HG02623 (cell line): ENCODE results near the gene STPG3.

Experiments used
- ATAC-seq: cut with Tn5 transposase; IDR thresholded peaks from one replicate; pipeline ENCODE4 v1.9.1; 2021; ENCODE audit warnings: moderate library complexity; ENCODE audit not compliant: unreplicated experiment

Gene STPG3

DNA sequence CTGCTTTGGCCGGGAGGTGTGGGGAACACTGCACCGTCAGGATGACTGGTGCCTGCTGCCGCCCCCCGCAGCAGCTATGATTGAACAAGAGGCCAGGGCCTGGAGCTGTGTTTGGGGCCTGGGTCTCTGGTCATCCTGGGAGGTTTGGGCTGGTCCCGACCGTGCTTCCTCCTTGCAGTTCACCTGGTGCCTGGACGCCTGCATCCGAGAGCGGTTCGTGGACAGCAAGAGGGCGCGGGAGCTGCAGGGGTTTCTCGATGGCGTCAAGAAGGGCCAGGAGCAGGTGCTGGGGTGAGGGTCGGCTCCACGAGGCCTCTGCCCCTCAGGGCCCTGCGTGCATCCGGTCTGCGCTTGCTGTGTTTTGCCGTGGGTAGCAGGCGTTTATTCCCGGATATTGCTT lies 13.0 kb downstream of the STPG3 start:
- ATAC-seq, result no peak

DNA sequence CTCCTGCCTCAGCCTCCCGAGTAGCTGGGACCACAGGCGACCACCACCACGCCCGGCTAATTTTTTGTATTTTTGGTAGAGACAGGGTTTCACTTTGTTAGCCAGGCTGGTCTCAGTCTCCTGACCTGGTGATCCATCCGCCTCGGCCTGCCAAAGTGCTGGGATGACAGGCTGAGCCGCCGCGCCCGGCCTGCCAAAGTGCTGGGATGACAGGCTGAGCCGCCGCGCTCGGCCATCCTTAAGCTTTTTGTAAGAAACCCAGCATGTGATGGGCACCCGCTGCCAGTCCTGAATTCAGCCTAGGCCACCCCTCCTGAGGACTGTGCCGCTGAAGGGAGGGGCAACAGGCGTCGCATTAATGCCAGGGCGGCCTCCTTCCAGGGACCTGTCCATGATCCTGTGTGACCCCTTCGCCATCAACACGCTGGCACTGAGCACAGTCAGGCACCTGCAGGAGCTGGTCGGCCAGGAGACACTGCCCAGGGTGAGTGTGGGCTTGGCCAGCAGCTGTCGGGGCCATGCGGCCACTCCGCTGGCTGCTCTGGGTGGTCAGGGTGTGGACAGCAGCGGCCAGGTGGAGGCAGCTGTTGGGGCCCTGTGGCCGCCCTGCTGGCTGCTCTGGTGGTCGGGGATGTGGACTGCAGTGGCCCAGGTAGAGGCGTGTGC lies 14.5 kb downstream of the STPG3 start:
- no peak for ATAC-seq

DNA sequence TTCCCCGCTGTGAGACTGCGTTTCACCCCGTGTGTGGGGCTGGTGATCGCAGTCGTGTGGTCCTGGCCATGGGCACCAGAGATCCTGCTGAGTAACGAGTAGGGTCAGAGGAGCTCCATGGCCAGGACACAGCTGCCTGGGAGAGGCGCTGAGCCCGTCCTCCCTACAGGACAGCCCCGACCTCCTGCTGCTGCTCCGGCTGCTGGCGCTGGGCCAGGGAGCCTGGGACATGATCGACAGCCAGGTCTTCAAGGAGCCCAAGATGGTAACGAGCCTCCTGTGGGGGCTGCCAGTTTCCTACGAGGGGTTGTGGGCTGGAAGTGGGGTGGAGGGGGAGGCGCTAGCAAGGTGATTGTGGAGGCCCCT lies 15.1 kb downstream of the STPG3 start:
- no peak for ATAC-seq

DNA sequence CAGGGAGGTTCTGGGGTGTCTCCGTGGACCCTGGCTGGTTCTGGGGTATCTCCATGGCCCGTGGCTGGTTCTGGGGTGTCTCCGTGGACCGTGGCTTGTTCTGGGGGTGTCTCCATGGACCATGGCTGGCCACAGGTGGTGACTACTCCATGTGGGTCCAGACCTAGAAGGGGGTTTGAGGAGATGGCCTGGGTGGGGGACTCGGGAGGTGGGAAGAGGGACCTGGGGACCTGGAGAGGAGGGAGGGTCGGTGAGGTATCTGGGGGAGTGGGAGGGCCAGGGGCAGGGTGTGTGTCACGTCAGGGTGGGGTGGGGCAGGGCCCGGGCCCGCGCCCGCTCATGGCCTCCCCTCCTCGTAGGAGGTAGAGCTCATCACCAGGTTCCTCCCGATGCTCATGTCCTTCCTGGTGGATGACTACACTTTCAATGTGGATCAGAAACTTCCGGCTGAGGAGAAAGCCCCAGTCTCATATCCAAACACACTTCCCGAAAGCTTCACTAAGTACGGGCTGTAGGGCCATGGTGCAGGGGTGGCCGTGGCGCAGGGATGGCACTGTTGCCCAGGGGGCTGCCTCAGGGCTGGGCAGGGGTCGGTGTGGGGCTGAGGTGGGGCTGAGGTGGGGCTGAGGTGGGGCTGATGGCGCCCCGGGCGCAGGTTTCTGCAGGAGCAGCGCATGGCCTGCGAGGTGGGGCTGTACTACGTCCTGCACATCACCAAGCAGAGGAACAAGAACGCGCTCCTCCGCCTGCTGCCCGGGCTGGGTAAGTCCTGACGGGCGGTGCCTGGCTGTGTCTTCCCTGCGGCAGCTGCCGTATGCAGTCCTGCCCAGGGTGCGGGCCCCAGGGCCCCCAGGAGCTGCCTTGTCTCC lies 15.7 kb downstream of the STPG3 start:
- no peak for ATAC-seq

GRCh38 chr9:137267933-137268355 lies 16.9 kb downstream of the STPG3 start:
- ATAC-seq, result no peak

DNA sequence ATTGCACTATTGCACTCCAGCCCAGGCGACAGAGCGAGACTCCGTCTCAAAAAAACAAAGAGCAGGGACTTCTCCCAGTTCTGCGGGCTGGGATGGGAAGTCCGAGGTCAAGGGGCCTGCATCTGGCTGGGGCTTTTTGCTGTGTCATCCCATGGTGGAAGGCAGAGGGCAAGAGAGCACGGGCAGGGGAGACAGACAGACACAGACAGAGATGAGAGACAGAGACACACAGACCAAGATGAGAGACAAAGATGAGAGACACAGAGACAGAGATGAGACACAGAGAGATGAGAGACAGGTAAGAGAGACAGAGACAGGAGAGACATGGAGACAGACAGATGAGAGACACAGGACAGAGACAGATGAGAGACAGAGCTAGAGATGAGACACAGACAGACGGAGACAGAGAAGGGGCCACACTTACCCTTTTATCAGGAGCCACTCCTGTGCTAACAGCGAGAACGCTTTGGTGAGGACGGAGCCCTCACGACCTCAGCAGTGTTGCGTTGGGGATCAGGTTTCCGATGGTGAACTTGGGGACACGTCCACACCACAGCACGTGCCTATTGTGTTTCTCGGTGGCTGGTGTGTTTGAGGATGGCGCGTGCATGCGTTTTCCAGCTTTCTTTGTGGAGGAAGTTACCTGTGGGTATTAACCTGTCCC lies 17.6 kb downstream of the STPG3 start:
- no peak for ATAC-seq

DNA sequence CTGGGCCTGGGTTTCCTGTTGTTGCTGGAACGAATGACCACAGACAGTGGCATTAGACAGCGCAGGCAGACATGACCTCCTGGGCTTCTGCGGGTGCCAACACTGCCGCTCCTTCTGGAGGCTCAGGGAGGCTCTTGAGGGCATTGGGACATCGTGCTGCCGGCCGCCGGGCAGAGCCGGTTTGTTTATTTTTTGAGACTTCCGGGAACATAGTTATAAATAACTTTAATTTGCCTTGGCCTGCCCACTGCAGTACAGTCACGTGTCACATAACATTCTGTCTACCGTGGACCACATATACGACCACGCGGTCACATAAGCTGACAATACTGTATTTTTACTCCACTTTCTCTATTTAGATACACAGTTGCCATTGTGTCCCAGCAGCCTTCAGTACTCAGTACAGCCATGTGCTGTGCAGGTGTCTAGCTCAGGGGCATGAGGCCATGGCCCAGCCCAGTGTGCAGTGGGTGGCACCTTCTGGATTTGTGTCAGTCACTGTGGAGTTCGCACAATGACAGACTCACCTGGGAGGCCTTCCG lies 18.2 kb downstream of the STPG3 start:
- ATAC-seq, result no peak

DNA sequence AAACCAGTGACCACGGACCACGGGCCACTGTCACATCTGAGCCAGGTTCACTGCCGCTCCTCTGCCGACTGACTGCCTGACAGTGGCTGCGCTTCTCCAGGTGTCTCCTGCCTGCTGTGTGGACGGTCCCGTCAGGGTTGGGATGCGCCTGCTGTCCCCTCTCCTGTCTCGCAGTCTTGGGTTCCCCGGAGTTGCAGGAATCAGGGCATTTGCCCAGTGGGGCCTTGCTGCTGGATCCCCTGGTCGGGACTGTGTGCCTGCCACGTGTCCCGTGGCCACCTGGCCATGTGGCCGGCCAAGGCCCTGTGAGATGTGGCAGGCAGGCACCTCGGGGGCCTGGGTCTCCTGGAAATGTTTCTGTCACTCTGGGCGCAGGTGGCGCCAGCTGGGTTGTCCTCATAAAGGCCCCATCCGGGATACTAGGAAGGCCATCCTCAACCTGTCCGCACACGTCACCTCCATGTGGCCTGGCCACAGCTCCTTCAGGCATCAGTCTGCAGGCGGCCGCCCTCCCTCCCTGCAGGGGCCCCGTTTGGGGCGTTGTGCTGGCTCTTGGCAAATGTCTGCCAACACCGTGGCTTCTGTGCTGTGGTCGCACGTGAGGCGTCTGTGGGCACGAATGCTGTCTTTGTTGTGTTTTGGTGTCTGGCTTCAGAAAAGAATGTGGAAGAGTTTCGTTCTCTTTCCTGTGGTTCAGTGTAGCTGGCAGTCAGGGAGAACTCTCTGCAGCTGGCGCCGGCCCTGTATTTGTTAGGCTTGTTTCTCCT lies 20.0 kb downstream of the STPG3 start:
- ATAC-seq, result no peak

DNA sequence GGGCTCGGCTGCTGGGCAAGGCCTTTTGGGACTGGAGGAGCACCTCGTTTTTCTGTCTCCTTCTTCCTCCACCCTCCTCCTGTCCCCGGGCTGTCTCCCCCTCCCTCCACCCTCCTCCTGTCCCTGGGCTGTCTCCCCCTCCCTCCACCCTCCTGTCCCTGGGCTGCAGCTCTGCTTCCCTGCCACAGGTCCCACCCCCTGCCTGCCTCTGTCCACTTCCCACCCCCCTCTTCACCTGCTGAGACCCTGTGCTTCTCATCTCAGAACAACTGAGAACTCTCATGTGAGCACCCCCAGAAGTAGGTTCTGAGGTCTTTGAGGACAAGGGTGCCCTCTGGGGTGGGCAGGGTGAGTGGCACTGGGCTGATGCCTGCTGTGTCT lies 20.6 kb downstream of the STPG3 start:
- no peak for ATAC-seq

- ATAC-seq, result no peak
Measured at GRCh38 chr9:137272241-137273094, 21.4 kb downstream of the STPG3 start.

GRCh38 chr9:137273095-137273490 lies 22.0 kb downstream of the STPG3 start:
- ATAC-seq, result no peak

DNA sequence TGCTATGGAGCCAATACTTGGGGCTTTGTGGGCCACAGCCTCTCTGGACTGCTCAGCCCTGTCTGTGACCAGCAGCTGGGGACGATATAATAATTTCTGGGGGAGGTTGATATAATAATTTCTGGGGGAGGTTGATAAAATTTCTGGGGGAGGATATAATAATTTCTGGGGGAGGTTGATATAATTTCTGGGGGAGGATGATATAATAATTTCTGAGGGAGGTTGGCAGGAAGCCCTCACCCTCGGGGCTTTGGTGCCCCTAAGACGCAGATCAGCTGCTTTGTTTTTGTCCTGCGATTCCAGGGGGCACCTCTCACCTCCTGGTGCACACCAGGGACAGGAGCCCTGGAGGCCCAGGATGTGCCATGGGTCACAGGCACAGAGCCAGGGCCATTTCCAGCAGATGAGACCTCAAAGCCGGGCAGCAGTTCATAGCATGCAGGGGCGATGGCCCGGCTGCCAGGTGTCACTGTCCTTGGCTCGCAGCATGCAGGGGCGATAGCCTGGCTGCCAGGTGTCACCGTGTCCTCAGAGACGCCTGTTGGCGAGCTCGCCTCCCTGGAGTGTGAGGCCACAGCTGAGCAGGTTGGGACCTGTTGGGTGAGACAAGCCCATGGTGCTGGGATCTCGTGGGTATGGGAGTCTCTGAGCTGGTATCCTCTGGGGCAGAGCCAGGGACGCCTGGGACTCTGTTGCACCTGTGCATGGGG lies 22.7 kb downstream of the STPG3 start:
- ATAC-seq, result no peak

GRCh38 chr9:137275203-137275587 lies 24.1 kb downstream of the STPG3 start:
- no peak for ATAC-seq

DNA sequence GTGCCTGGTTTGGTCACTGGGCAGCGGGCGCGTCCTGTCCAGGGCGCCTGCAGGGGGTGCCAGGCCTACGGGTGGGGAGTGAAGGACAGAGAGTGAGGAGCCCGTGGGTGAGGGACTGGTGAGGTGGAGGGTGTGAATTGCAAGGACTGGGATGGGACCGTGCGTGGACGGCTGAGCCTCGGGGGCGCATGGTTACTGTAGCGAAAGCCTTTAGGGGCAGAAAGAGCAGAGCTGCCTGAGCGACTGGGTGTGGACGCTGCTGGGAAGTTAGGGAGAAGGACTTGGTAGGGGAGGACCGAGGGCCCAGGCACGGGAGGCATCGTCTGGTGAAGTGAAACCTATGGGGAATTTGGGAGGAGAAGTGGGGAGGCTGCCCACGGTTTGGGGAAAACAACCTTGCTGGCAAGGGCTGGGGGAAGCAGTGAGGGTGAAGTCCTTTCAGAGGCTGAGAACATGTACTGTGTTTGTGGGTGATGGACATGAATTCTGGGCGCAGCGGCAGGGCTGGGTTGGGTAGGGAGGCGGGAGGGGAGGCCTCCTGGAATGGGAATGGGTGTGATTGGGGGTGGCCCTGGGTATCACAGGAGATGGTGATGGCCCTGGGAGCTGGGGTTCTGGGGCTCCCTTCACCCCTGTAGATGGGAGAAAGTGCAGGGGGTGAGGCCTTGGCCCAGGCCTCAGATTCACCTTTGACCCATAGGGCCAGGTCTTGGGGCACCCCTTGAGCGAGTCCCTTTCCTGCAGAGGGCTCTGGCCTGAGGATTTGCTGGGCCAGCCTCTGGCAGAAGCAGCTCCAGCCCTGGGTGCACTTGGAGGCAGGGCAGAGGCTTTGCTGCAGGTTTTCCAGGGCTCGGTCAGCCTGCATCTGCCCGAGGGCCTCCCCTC lies 24.7 kb downstream of the STPG3 start:
- ATAC-seq, result no peak

DNA sequence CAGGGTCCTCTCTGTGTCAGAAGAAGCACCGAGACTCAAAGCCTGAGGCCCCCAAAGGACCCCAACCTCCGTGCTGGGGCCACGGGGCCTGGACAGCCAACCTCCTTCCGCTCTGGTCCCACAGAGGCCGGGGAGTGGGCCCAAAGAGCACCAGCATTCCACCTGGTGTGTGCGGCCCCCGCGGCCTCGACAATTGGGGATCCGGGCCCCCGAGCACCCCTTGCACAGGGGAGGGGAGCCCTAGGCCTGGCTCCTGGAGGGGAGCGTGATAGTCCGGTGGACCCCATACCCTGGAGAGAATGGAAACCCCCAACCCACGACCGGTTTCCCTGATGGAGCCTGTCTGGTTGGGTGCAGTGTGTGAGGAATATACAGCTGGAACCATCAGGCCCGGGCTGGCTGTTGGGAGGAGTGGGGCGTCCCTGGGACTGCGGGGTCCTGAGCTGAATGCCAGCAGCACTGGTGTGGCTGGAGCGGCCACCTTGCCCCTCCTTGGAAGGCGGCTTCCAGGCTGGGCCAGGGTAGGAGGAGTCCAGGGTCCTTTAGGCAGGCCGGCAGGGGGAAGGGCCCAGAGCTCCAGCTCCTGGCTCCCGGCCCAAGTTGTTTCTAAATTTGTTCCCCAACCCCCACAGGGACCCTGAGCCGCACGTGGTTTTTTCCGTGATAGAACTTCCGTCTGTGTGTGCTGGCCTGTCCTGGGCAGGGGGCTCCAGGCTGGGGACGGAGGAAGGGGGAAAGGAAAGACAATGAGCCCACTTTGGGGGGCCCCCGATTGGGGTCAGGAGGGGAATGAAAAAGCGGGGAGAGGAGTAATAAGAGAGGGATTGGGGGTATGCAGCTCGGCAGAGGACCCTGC lies 25.6 kb downstream of the STPG3 start:
- no peak for ATAC-seq

GRCh38 chr9:137277329-137278041 lies 26.4 kb downstream of the STPG3 start, which contains the start of gene TOR4A:
TOR4A (plus strand) TSS chr9:137277726; CDS start chr9:137278690, 964 bp downstream.
- peak; percentile 53 for ATAC-seq
